H9 (cell line): ENCODE measurements around the gene PRR23E. TPM values are rescaled to one million over a fixed set of nuclear protein-coding genes. Genes with fewer than 3 reads are reported as not detected.

ENCODE experiments used
- DNase-seq: peaks from one replicate; pipeline ENCODE4 v3.0.0-alpha.2; 2017
- H2AFZ ChIP-seq: one replicate; pipeline ENCODE4 v1.6.1; 2013; ENCODE audit warnings: mild to moderate bottlenecking, low read length, control low read depth, moderate library complexity
- H2AK5ac ChIP-seq: 2 replicates; pipeline ENCODE4 v1.6.1; 2013; ENCODE audit warnings: low read length, control low read depth, mixed read lengths; ENCODE audit not compliant: insufficient read length
- H2BK120ac ChIP-seq: one replicate; pipeline ENCODE4 v1.6.1; 2013; ENCODE audit warnings: low read depth, mild to moderate bottlenecking, low read length, control low read depth, inconsistent platforms; ENCODE audit not compliant: poor library complexity, severe bottlenecking
- H2BK12ac ChIP-seq: 2 replicates; pipeline ENCODE4 v1.6.1; 2013; ENCODE audit warnings: low read length, control low read depth, mixed read lengths, low read depth; ENCODE audit not compliant: insufficient read length
- H2BK15ac ChIP-seq: 2 replicates; pipeline ENCODE4 v1.6.1; 2013; ENCODE audit warnings: low read depth, low read length, control low read depth
- H2BK20ac ChIP-seq: one replicate; pipeline ENCODE4 v1.6.1; 2013; ENCODE audit warnings: low read depth, mild to moderate bottlenecking, low read length, control low read depth, inconsistent platforms; ENCODE audit not compliant: poor library complexity, severe bottlenecking
- H2BK5ac ChIP-seq: 2 replicates; pipeline ENCODE4 v1.6.1; 2013; ENCODE audit warnings: low read length, control low read depth, mixed read lengths; ENCODE audit not compliant: insufficient read length
- H3K14ac ChIP-seq: 2 replicates; pipeline ENCODE4 v1.6.1; 2013; ENCODE audit warnings: low read length, control low read depth; ENCODE audit not compliant: insufficient read depth
- H3K18ac ChIP-seq: 2 replicates; pipeline ENCODE4 v1.6.1; 2013; ENCODE audit warnings: low read depth, mild to moderate bottlenecking, mixed read lengths, low read length, control low read depth; ENCODE audit not compliant: insufficient read length
- H3K23ac ChIP-seq: 2 replicates; pipeline ENCODE4 v1.6.1; 2013; ENCODE audit warnings: low read length, control low read depth, mixed read lengths, low read depth; ENCODE audit not compliant: insufficient read length
- H3K23me2 ChIP-seq: 2 replicates; pipeline ENCODE4 v1.6.1; 2013; ENCODE audit warnings: low read depth, mild to moderate bottlenecking, mixed read lengths, low read length, control low read depth; ENCODE audit not compliant: insufficient read length, poor library complexity, severe bottlenecking
- H3K27ac ChIP-seq: 2 replicates; pipeline ENCODE4 v1.5.1; 2013; ENCODE audit warnings: low read length, control low read depth, mixed read lengths, low read depth; ENCODE audit not compliant: insufficient read length
- H3K27me3 ChIP-seq: 2 replicates; pipeline ENCODE4 v1.6.1; 2013; ENCODE audit warnings: low read length, control low read depth, inconsistent platforms; ENCODE audit not compliant: insufficient read depth
- H3K4ac ChIP-seq: 2 replicates; pipeline ENCODE4 v1.6.1; 2013; ENCODE audit warnings: low read depth, mild to moderate bottlenecking, control low read depth, inconsistent platforms, low read length, moderate library complexity
- H3K4me1 ChIP-seq: 2 replicates; pipeline ENCODE4 v1.6.1; 2013; ENCODE audit warnings: low read length, control low read depth, inconsistent platforms; ENCODE audit not compliant: insufficient read depth
- H3K4me2 ChIP-seq: 2 replicates; pipeline ENCODE4 v1.6.1; 2013; ENCODE audit warnings: low read length, control low read depth, mixed read lengths; ENCODE audit not compliant: insufficient read length, insufficient read depth
- H3K56ac ChIP-seq: 2 replicates; pipeline ENCODE4 v1.6.1; 2013; ENCODE audit warnings: low read depth, mild to moderate bottlenecking, mixed read lengths, low read length, control low read depth; ENCODE audit not compliant: insufficient read length
- H3K79me1 ChIP-seq: 2 replicates; pipeline ENCODE4 v1.6.1; 2013; ENCODE audit warnings: low read depth, mild to moderate bottlenecking, moderate library complexity, low read length, control low read depth, inconsistent platforms; ENCODE audit not compliant: insufficient read depth, poor library complexity, severe bottlenecking
- H3K79me2 ChIP-seq: 2 replicates; pipeline ENCODE4 v1.6.1; 2013; ENCODE audit warnings: low read length, control low read depth, inconsistent platforms; ENCODE audit not compliant: insufficient read depth
- H3K9ac ChIP-seq: 2 replicates; pipeline ENCODE4 v1.6.1; 2013; ENCODE audit warnings: low read length, control low read depth, mixed read lengths; ENCODE audit not compliant: insufficient read length; ENCODE audit errors: extremely low read depth
- H3K9me3 ChIP-seq: one replicate; pipeline ENCODE4 v1.6.1; 2013; ENCODE audit warnings: low read depth, low read length, inconsistent platforms; ENCODE audit not compliant: control insufficient read depth
- H3T11ph ChIP-seq: one replicate; pipeline ENCODE4 v1.6.1; 2013; ENCODE audit warnings: mild to moderate bottlenecking, low read length, control low read depth, inconsistent platforms
- H4K20me1 ChIP-seq: one replicate; pipeline ENCODE4 v1.6.1; 2013; ENCODE audit not compliant: control insufficient read depth, insufficient read length, insufficient read depth
- H4K5ac ChIP-seq: 2 replicates; pipeline ENCODE4 v1.6.1; 2013; ENCODE audit warnings: low read depth, mild to moderate bottlenecking, mixed read lengths, low read length, control low read depth; ENCODE audit not compliant: insufficient read length
- H4K8ac ChIP-seq: replicated peaks from 2 replicates; pipeline ENCODE4 v1.6.1; 2013; ENCODE audit warnings: low read length, control low read depth, mixed read lengths, low read depth; ENCODE audit not compliant: insufficient read length
- H4K91ac ChIP-seq: 2 replicates; pipeline ENCODE4 v1.6.1; 2013; ENCODE audit warnings: low read depth, mild to moderate bottlenecking, moderate library complexity, mixed read lengths, low read length, control low read depth; ENCODE audit not compliant: insufficient read length
- H3K27ac Mint-ChIP-seq, 3 experiments: 2 replicates in 2 of 3; 3 replicates in 1 of 3; pipeline ENCODE4 v1.8.0; 2020 to 2021; ENCODE audit warnings: mixed read lengths in 3 of 3, mild to moderate bottlenecking in 1 of 3, moderate library complexity in 1 of 3
- H3K27me3 Mint-ChIP-seq: 2 replicates; pipeline ENCODE4 v1.8.0; 2021; ENCODE audit warnings: low read depth, mild to moderate bottlenecking, moderate library complexity, mixed read lengths
- H3K36me3 Mint-ChIP-seq, 3 experiments: 2 replicates in 2 of 3; 3 replicates in 1 of 3; pipeline ENCODE4 v1.8.0; 2020 to 2021; ENCODE audit warnings: low read depth in 3 of 3, mixed read lengths in 3 of 3; ENCODE audit not compliant: insufficient read depth in 1 of 3
- H3K4me1 Mint-ChIP-seq, 2 experiments: 2 replicates each; pipeline ENCODE4 v1.8.0; 2020; ENCODE audit warnings: mixed read lengths in 2 of 2
- H3K4me3 Mint-ChIP-seq, 2 experiments: 2 replicates in 1 of 2; 3 replicates in 1 of 2; pipeline ENCODE4 v1.8.0; 2020 to 2021; ENCODE audit warnings: mild to moderate bottlenecking in 2 of 2, mixed read lengths in 2 of 2, moderate library complexity in 1 of 2
- H3K9me3 Mint-ChIP-seq, 2 experiments: 2 replicates in 1 of 2; 3 replicates in 1 of 2; pipeline ENCODE4 v1.8.0; 2020; ENCODE audit warnings: mild to moderate bottlenecking in 2 of 2, mixed read lengths in 2 of 2, moderate library complexity in 1 of 2
- WGBS: extraction: QIAGEN DNeasy Blood & Tissue Kit; methylation state at CpG from one replicate; pipeline ENCODE4 v1.1.7; 2013; ENCODE audit warnings: missing lambda C conversion rate, low lambda C conversion rate, mixed read lengths; ENCODE audit not compliant: insufficient read length; ENCODE audit errors: extremely low coverage; 5-methylcytosine and 5-hydroxymethylcytosine counted together
- total RNA-seq: library from RNA; stranded (reverse); gene quantifications from 2 replicates; pipeline ENCODE4 v1.2.1, GENCODE V29; 2021
- TF ChIP-seq, protein P1 (sequence below): fragments of 200-600 bp; sonication (generic); conservative IDR thresholded peaks from 3 replicates; pipeline ENCODE4 v1.8.0; 2021; ENCODE audit warnings: antibody characterized with exemption, mild to moderate bottlenecking

PRR23E gene
- total RNA-seq, 1 experiment from 2014 or later: not detected

DNA sequence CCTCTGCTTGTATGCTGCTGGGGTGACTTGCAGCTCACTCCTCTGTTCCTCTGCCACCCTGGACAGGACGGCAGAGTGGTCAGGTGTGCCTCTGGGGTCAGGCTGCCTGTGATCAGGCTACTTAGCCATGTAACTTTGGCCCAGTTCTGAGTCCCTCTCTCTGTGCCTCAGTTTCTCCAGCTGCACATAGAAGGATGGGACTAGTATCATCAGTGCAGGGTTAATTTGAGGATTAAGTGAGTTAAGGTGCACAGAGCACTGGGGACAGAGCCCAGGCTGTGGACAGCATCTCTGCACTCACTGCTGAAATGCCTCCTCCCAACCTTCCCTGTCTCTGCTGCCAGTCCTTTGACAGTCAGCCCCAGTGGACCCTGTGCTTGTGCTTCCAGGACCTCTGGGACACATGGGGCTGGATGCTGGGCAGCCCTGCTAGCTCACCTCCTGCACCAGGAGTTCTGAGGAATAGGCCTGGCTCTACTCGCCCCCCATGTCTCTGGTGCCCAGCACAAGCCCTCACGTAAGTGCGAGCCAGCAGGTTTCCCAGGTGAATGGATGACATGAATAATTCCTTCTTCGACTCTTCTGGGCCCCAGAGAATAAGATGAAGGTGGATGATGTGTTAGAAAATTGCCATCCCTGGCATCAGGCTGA, 19.3 kb upstream of the PRR23E start:
- Histone ChIP-seq H3K14ac (no peak overlapping the region; the same call in 1 of the 2 replicates), H3K4me2 (no peak overlapping the region), H3T11ph (no peak overlapping the region), H3K27ac (no peak overlapping the region), H2BK120ac (no peak overlapping the region), H3K23ac (no peak overlapping the region), H4K8ac (no peak overlapping the region), H3K9me3 (no peaks in the 10 kb centered on the region), H3K9ac (no peak overlapping the region), H4K20me1 (no peaks in the 10 kb centered on the region), H3K4ac (no peak overlapping the region), H3K79me2 (no peaks in the 10 kb centered on the region), H2BK20ac (no peak overlapping the region), H2BK5ac (no peak overlapping the region), H3K56ac (no peak overlapping the region), H4K91ac (no peak overlapping the region), H2BK15ac (no peak overlapping the region), H3K79me1 (no peaks in the 10 kb centered on the region), H3K18ac (no peak overlapping the region), H2AK5ac (no peak overlapping the region), H2AFZ (no peak overlapping the region), H3K4me1 (no peaks in the 10 kb centered on the region; the same call in 1 of the 2 replicates), H3K27me3 (no peaks in the 10 kb centered on the region), H4K5ac (no peak overlapping the region), H3K23me2 (no peaks in the 10 kb centered on the region), H2BK12ac (no peak overlapping the region)
- peaks cover 0 to 6% of the 10 kb centered on the region in 2 experiments; a peak in 4 of 5 replicates for H3K9me3 Mint-ChIP-seq
- no peaks in the 10 kb centered on the region for H3K36me3 Mint-ChIP-seq
- H3K4me1 Mint-ChIP-seq: peaks cover 3 to 13% of the 10 kb centered on the region in 2 experiments; a peak in 3 of 4 replicates
- no peak overlapping the region for H3K27ac Mint-ChIP-seq
- H3K27me3 Mint-ChIP-seq: peaks cover 4% of the 10 kb centered on the region
- no peak overlapping the region for H3K4me3 Mint-ChIP-seq
- DNase-seq: peak; percentile 8
- no CpG with 5 or more reads among the region's 5 CpGs for WGBS
- TF ChIP-seq, protein P1, sequence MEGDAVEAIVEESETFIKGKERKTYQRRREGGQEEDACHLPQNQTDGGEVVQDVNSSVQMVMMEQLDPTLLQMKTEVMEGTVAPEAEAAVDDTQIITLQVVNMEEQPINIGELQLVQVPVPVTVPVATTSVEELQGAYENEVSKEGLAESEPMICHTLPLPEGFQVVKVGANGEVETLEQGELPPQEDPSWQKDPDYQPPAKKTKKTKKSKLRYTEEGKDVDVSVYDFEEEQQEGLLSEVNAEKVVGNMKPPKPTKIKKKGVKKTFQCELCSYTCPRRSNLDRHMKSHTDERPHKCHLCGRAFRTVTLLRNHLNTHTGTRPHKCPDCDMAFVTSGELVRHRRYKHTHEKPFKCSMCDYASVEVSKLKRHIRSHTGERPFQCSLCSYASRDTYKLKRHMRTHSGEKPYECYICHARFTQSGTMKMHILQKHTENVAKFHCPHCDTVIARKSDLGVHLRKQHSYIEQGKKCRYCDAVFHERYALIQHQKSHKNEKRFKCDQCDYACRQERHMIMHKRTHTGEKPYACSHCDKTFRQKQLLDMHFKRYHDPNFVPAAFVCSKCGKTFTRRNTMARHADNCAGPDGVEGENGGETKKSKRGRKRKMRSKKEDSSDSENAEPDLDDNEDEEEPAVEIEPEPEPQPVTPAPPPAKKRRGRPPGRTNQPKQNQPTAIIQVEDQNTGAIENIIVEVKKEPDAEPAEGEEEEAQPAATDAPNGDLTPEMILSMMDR: no peak
